OCI-LY3 (cell line): ENCODE measurements around the gene TBX4.
"Not testable (repeated sequence)": the region's sequence is repeated elsewhere in the genome, so short reads cannot be mapped to it uniquely, and the experiment has no call there.

Experiments
- H2AFZ ChIP-seq: fragments of 200-600, 300-600 bp; shearing (Covaris generic); 2 replicates; pipeline ENCODE4 v1.6.0; 2014; ENCODE audit warnings: antibody characterized with exemption, low read depth, low read length
- H3K27ac ChIP-seq: fragments of 200-600, 300-600 bp; sonication (generic); 2 replicates; pipeline ENCODE4 v1.5.1; 2014; ENCODE audit warnings: mild to moderate bottlenecking, low read length, moderate library complexity, mixed read lengths
- H3K27me3 ChIP-seq: fragments of 200-600, 300-600 bp; sonication (generic); 2 replicates; pipeline ENCODE4 v1.6.1; 2014; ENCODE audit warnings: low read depth, low read length, mixed read lengths
- H3K36me3 ChIP-seq: fragments of 200-600, 300-600 bp; sonication (generic); replicated peaks from 2 replicates; pipeline ENCODE3; 2014; ENCODE audit warnings: low read depth, low read length, mixed read lengths
- H3K4me1 ChIP-seq: fragments of 300-600, 200-600 bp; sonication (generic); 2 replicates; pipeline ENCODE4 v1.6.1; 2014; ENCODE audit warnings: low read length, mixed read lengths
- H3K4me2 ChIP-seq: fragments of 200-600, 300-600 bp; sonication (generic); 2 replicates; pipeline ENCODE4 v1.6.1; 2014; ENCODE audit warnings: low read length, mixed read lengths
- H3K4me3 ChIP-seq: fragments of 300-600, 200-600 bp; sonication (generic); 2 replicates; pipeline ENCODE4 v1.5.1; 2014; ENCODE audit warnings: antibody characterized with exemption, mild to moderate bottlenecking, low read length, moderate library complexity
- H3K79me2 ChIP-seq: fragments of 300-600, 200-600 bp; shearing (Covaris generic); 2 replicates; pipeline ENCODE4 v1.6.1; 2014; ENCODE audit warnings: mild to moderate bottlenecking, low read length, mixed read lengths
- H3K9ac ChIP-seq: fragments of 300-600, 200-600 bp; shearing (Covaris generic); 2 replicates; pipeline ENCODE4 v1.6.0; 2014; ENCODE audit warnings: mild to moderate bottlenecking, low read length, moderate library complexity
- H3K9me3 ChIP-seq: fragments of 200-600, 300-600 bp; shearing (Covaris generic); 2 replicates; pipeline ENCODE4 v1.6.1; 2014; ENCODE audit warnings: low read length, mixed read lengths; ENCODE audit not compliant: insufficient read depth
- H4K20me1 ChIP-seq: fragments of 200-600, 300-600 bp; sonication (generic); 2 replicates; pipeline ENCODE4 v1.6.1; 2016; ENCODE audit warnings: low read length, mixed read lengths; ENCODE audit not compliant: insufficient read depth
- CTCF ChIP-seq: fragments of 200-600, 300-600 bp; sonication (generic); IDR thresholded peaks from 2 replicates; pipeline ENCODE4 v1.5.1; 2014; ENCODE audit warnings: antibody characterized with exemption, low read length, low read depth
- EZH2phosphoT487 ChIP-seq: fragments of 200-600 bp; shearing (Covaris generic); IDR thresholded peaks from 2 replicates; pipeline ENCODE4 v1.6.1; 2018; ENCODE audit warnings: antibody characterized with exemption, mixed run types, low read depth

TBX4 gene

DNA sequence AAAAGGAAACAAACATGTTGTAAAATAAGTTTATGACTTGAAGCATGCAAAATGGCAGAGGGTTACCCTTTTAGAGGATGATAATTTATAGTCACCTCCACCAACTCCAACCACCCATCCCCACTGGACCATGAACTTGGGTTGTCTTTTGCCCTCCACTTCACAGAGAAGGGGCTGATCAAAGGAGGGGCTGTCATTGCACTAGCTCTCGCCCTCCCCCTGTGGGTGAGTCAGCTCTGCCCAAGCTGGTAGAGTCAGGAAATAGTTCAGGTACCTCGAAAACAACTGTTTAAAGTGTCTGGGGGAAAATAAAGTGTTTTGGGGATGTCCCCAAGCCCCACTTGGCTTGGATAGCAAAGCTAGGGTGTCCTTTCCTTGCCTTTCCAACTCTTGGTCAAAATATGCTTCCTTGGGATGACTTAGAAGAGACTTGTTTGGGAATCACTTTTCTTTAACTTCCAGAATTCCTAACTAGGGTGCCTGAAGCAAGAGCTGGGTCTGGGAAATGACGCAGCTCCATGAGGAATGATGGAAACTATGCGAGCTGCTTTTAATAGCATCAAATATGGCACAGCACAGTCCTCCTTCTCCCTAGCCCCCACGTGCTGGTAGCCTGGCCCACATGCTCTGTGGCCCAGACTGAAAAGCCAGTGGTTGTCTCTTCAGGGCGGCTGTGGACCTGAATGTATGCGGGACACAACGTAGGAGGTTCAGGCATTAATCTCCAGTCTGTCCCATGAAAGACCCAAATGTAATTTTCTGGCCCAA lies 40.7 kb downstream of the TBX4 start:
- Histone ChIP-seq H3K9ac (no peak overlapping the region), H2AFZ (no peak overlapping the region), H4K20me1 (no peaks in the 10 kb centered on the region), H3K79me2 (no peaks in the 10 kb centered on the region), H3K27me3 (no peaks in the 10 kb centered on the region), H3K27ac (no peak overlapping the region), H3K4me2 (no peak overlapping the region), H3K9me3 (no peaks in the 10 kb centered on the region), H3K4me3 (no peak overlapping the region), H3K4me1 (no peaks in the 10 kb centered on the region), H3K36me3 (no peaks in the 10 kb centered on the region)
- TF ChIP-seq CTCF (no peak), EZH2phosphoT487 (no peak)

DNA sequence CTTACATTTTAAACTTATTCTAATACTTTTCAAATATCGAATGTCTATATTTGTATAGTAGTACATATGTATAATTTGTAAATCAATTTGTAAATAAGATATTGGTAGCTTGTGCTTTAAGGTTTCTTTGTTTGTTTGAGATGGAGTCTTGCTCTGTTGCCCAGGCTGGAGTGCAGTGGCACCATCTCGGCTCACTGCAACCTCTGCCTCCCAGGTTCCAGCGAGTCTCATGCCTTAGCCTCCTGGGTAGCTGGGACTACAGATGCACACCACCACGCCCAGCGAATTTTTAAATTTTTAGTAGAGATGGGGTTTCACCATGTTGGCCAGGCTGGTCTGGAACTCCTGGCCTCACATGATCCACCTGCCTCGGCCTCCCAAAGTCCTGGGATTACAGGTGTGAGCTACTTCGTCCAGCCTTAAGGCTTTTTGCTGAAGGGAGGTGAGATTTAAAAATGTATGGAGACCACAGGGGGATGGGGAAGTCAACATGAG lies 41.7 kb downstream of the TBX4 start:
- not testable (repeated sequence) for H3K27ac ChIP-seq, H4K20me1 ChIP-seq, H3K4me3 ChIP-seq, H3K9ac ChIP-seq, H3K9me3 ChIP-seq, H3K27me3 ChIP-seq, H3K4me2 ChIP-seq, H3K36me3 ChIP-seq, H3K4me1 ChIP-seq, H2AFZ ChIP-seq, H3K79me2 ChIP-seq

DNA sequence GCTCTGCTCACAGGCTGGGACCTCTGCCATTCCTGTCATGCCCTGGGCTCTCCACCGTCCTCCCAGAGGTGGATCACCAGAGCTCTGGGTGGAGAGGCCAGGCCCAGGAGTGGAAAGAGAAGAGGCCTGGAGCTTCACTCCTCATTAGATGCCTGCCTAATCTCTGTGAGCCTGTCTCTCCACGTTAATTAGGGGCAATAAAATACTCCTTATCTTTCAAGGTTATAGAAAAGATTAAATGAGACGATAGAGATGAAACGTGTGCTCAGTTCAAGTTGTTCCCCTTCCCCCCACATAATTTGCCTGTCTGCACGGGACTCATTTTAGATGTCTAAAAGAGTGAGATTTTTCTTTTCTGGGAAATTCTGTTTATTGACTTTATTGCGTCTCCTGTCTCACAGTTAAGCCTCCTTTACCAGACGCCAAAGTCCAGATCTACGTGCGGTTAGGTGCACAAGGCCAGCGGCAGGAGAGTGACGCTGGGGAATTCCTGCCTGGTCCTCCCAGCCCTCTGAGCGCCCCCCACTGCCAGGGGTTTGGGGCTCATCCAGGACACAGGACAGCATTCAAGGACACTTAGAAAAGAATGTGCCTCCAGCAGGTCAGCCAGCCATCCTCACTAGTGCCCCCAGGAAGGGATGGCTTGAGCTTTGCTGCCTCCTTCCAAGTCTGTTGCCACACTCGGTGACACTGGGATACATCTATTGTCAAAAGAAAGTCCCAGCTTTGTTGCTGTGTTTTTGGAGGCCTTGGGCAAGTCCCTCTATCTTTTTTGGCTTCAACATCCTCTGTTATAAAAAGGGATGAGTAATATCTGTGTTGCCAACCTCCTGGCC lies 42.3 kb downstream of the TBX4 start:
- Histone ChIP-seq H3K36me3 (no peaks in the 10 kb centered on the region), H3K9me3 (no peaks in the 10 kb centered on the region), H3K4me3 (no peak overlapping the region), H2AFZ (no peak overlapping the region), H3K4me1 (no peaks in the 10 kb centered on the region), H3K27me3 (no peaks in the 10 kb centered on the region), H3K27ac (no peak overlapping the region), H3K4me2 (no peak overlapping the region), H3K9ac (no peak overlapping the region), H4K20me1 (no peaks in the 10 kb centered on the region), H3K79me2 (no peaks in the 10 kb centered on the region)
- TF ChIP-seq CTCF: no peak
- no peak for TF ChIP-seq EZH2phosphoT487

DNA sequence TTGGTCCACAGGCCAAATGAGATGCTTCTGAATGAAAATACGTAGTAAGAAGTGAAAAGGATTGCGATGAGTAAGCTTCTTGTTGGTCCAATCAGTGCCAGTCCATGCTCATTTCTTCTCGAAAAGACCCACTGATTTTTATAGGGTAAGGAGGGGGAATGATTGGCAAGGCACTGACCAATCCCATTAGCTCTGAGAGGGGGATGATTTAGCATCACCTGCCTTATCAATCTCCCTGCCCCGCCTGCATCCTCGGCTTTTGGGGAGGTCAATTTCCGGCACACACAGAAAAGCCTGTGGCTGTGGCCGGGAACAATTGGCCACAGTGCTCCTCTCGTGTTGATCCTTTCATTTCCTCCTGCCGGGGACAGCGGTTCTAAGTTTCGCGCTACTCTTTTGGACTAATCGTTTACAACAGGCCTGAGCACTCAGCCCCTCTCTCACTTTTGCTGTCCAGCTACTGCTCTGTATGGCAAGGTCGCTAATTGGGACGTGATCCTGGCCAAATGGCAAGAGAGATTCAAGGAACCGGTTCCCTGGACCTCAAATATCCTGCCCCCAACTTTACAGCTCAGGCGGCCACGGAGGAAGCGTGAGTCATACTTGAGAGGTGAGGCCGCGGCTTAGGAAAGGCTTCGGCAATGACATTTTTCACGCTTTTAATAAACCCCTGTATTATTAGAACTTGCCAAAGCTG lies 43.1 kb downstream of the TBX4 start:
- Histone ChIP-seq H4K20me1 (no peaks in the 10 kb centered on the region), H3K9me3 (no peaks in the 10 kb centered on the region), H3K4me2 (peak overlapping the region; percentile 18; the same call in 1 of the 2 replicates), H3K36me3 (no peaks in the 10 kb centered on the region), H3K9ac (no peak overlapping the region), H3K27ac (no peak overlapping the region), H3K4me1 (no peaks in the 10 kb centered on the region), H2AFZ (0 out of 2 replicates have a peak overlapping the region, but pooled peaks have one; percentile 21), H3K27me3 (no peaks in the 10 kb centered on the region), H3K79me2 (no peaks in the 10 kb centered on the region), H3K4me3 (no peak overlapping the region)
- TF ChIP-seq EZH2phosphoT487 (no peak), CTCF (no peak)
